Peyer's patch (tissue), 4 donors: ENCODE results near the gene PNLIPRP2. TPM values are rescaled to one million over a fixed set of nuclear protein-coding genes. Genes with fewer than 3 reads are reported as not detected.

Experiments
- DNase-seq, 3 donors: peaks; one replicate each; pipeline ENCODE4 v3.0.0-alpha.2; 2017 to 2019
- H3K27ac ChIP-seq, 4 donors: fragments of 200-600 bp; sonication (generic); one replicate each; pipeline ENCODE4 v1.5.1; 2016 to 2019
- H3K27me3 ChIP-seq, 2 donors: fragments of 200-600 bp; sonication (generic); one replicate each; pipeline ENCODE4 v1.5.1; 2019
- H3K36me3 ChIP-seq, 3 donors: fragments of 200-600 bp; sonication (generic); one replicate each; pipeline ENCODE4 v1.5.1; 2016 to 2019
- H3K4me1 ChIP-seq, 4 donors: fragments of 200-600 bp; sonication (generic); one replicate each; pipeline ENCODE4 v1.5.1; 2016 to 2019
- H3K4me3 ChIP-seq, 4 donors: fragments of 200-600 bp; sonication (generic); 1 replicate in 3 of 4; 2 replicates in 1 of 4; pipeline ENCODE4 v1.5.1; 2016 to 2019; ENCODE audit warnings: mild to moderate bottlenecking in 1 of 4
- H3K9me3 ChIP-seq, 4 donors: fragments of 200-600 bp; sonication (generic); one replicate each; pipeline ENCODE4 v1.5.1; 2016 to 2019; ENCODE audit warnings: mild to moderate bottlenecking in 1 of 4
- POLR2A ChIP-seq, 2 donors: fragments of 450-650 bp; IDR thresholded peaks; one replicate each; pipeline ENCODE4 v1.5.1; 2017; ENCODE audit warnings: antibody characterized with exemption in 2 of 2, mild to moderate bottlenecking in 2 of 2, moderate library complexity in 2 of 2
- total RNA-seq, 4 donors: library from RNA; depleted of rRNA; stranded (reverse); fragments of >200 nt; gene quantifications; one replicate each; pipeline ENCODE4 v1.1.0, GENCODE V29; 2016
- TF ChIP-seq, protein P1 (sequence below), 6 experiments: fragments of 450-650 bp in 4 of 6; fragments of 200-600 bp in 2 of 6; sonication (generic) in 1 of 6; IDR thresholded peaks; one replicate each; pipeline ENCODE4 v1.5.1; 2017 to 2019; ENCODE audit warnings: antibody characterized with exemption in 6 of 6, mild to moderate bottlenecking in 3 of 6, moderate library complexity in 1 of 6

PNLIPRP2 gene
- total RNA-seq, 4 donors from 2014 or later, result 9.9 to 161 (median 76.5) TPM

DNA sequence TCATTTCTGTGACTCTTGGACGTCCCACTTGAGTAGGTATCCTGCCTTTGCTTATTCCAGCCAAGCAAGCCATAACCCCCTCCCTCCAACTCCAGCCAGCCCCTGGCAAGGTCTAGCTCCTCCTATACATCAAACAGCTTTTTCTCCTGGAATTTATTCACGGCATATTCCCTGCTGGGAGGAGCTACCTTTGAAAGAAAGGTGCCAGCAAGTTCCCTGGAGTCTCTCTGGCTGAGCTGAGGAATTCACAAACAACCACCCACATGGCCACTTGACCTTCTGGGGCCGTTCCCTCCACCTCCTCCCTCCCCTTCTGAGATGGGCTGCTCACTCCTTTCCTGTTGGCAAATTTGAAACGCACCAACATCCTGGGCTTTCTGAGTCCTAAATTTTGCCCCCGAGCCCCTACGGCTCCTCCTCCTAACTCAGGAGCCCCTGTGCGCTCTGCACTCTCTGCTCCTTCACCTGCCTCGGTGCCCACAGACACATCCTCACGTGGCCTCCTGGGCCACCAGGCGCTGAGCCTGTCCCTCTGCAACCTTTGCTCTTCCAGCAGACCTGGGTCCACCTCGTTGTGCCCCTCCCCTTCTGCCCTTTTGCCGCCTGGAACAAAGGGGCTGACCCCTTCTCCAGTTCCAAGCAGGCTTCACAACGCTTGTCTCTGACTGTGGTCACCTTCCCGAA, 73.6 kb downstream of the PNLIPRP2 start:
- Histone ChIP-seq H3K36me3 (no peaks in the 10 kb centered on the region), H3K4me3 (no peak overlapping the region), H3K27me3 (no peaks in the 10 kb centered on the region), H3K9me3 (no peaks in the 10 kb centered on the region), H3K27ac (no peak overlapping the region), H3K4me1 (no peaks in the 10 kb centered on the region)
- DNase-seq, result no peak
- TF ChIP-seq, protein P1, sequence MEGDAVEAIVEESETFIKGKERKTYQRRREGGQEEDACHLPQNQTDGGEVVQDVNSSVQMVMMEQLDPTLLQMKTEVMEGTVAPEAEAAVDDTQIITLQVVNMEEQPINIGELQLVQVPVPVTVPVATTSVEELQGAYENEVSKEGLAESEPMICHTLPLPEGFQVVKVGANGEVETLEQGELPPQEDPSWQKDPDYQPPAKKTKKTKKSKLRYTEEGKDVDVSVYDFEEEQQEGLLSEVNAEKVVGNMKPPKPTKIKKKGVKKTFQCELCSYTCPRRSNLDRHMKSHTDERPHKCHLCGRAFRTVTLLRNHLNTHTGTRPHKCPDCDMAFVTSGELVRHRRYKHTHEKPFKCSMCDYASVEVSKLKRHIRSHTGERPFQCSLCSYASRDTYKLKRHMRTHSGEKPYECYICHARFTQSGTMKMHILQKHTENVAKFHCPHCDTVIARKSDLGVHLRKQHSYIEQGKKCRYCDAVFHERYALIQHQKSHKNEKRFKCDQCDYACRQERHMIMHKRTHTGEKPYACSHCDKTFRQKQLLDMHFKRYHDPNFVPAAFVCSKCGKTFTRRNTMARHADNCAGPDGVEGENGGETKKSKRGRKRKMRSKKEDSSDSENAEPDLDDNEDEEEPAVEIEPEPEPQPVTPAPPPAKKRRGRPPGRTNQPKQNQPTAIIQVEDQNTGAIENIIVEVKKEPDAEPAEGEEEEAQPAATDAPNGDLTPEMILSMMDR (IDR thresholded peaks at IDR 0.05), result no peak
- no peak for TF ChIP-seq POLR2A (IDR thresholded peaks at IDR 0.05)

Other genes starting within 250 kb of the PNLIPRP2 start
- gene PNLIPRP3, start 193.1 kb upstream of the PNLIPRP2 start, total RNA-seq, result under 1 TPM in 1 of 4 donors, not detected in 3; 0.40 TPM
- not detected for gene PNLIP, start 75.0 kb upstream of the PNLIPRP2 start, total RNA-seq
- not detected for gene PNLIPRP1, start 30.0 kb upstream of the PNLIPRP2 start, total RNA-seq
- gene HSPA12A, start 121.6 kb downstream of the PNLIPRP2 start, total RNA-seq, result 10 to 100 TPM in 1 of 4 donors, 1 to 10 TPM in 3; 2.6 to 15.7 (median 6.8) TPM
- gene ENO4, start 228.5 kb downstream of the PNLIPRP2 start, total RNA-seq, result not detected